ENCODE results near the gene ANXA4.
"Not testable (repeated sequence)": the region's sequence is repeated elsewhere in the genome, so short reads cannot be mapped to it uniquely, and the experiment has no call there.

The ANXA4 gene

DNA sequence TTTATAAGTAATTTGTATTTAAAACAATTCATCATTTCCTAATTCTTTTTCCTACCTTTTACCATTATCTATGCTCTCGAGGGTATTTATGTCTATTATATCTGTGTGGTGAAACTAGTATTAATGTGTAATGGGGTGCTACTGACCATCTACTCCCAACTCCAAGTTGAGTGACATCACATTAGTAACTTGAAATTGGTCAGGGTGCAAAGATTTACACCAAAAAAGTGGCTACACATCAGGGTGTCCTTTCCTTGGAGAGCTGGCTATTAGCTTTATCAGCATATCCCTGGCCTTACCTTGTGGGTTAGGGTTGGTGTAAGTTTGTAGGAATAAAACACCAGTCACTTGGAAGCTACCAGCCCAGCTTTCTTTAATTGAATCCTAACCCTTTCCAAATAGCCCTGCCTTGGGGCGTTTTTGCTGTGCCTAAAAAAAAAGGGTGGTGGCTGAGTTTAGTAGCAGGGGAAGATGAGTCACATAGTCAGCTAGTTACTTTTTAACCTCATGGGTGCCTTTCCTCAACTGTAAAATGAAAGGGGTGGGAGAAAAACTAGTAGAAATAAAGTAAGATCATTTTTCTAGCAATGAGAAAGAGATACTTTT, 14.0 kb downstream of the ANXA4 start:
- DNase-seq = no peak

DNA sequence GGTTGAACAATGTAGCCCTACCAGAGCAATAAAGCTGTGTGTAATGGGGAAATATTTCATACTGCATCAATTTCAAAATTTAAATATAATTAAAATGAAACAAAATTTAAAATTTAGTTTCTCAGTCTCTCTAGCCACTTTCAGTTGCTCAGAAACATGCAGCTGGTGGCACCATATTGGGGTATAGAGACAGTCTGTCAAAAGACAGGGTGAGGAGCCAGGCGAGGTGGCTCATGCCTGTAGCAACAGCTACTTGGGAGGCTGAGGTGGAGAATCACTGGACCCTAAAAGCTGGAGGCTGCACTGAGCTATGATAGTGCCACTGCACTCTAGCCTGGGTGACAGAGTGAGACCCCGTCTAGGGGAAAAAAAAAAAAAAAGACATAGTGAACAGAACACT, 20.1 kb downstream of the ANXA4 start:
- DNase-seq = no peak

DNA sequence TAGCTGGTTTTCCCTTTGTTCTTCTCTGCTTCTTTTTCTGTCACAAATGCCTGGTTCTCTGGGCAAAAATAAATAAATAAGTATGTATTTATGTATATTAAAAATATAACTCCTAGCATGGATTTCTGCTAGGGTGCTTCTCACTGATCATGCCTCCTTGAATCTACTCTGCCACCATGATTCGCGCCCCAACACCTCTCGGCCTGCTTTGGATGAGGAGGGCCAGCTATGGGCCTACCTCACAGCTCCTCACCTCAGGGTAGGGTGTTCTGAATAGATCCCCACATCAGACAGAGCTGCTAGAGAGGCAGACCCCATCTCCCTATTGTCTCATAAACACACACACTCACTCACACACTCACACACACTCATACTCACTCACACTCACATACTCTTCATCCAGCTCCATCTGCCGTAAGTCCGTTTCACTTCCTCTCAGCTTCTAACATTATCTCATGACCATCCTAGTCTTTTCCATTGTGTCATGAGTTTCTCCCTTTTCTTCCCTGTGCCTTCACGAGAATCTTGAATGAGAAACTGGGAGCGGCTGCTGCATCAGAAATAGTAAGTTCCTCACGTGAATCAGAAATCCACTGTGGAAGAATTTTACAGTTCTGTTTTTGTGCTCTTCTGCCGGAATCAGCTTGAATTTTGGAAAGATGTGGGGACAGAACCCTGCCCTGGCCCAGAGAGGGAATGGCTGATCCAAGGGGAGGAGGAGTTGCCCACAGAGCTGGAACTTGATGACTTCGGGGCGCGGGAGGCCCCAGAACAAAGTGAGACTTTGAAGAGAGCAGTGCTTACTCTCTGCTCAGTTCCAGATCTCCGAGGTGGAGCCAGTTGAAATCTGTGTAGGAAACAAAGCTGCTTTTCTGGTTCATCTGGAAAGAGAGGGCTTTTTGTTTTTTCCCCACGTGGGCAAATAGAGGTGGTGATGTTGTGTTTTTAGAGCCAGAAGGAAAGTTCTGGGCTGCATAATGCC, 20.9 kb downstream of the ANXA4 start:
- no peak for DNase-seq

- not testable (repeated sequence) for DNase-seq
These were observed 21.9 kb downstream of the ANXA4 start for GRCh38 chr2:69763831-69764230.

DNA sequence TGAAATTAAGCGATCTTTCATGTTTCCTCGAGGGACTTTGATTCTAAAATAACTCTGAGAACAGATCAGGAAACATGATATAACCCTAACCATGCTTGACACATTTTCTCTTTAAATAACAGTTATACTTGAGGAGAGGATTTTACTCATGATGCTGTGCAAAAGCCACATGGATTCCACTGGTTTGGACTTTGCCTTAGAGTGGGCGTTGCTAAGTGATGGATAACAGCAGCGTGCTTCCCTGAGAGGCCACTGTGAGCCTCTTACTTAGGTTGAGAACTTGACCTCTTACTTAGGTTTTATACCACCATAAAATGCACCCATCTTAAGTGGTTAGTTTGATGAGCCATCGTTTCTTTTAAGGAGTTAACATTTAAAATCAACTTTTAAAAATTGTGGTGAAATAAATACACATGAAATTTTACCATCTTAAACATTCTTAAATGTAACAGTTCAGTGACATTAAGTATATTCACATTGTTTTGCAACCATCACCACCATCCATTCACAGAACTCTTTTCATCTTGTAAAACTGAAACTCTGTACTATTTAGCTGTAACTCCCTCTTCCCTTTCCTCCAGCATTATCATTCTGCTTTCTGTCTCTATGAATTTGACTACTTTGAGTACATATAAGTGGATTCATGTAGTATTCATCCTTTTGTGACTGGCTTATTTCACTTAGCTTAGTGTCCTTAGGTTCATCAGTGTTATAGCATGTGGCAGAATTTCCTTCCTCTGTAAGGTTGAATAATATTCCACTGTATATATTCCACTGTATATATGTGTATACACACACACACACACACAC, 22.6 kb downstream of the ANXA4 start:
- no peak for DNase-seq

DNA sequence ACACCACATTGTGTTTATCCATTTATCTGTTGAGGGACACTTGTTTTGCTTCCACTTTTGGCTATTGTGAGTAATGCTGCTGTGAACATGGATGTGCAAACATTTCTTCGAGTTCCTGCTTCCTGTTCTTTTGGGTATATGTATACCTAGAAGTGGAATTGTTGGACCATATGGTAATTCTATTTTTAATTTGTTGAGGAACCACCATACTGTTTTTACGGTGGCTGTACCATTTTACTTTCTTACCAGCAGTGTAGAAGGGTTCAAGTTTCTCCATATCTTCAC, 23.1 kb downstream of the ANXA4 start:
- DNase-seq = no peak

DNA sequence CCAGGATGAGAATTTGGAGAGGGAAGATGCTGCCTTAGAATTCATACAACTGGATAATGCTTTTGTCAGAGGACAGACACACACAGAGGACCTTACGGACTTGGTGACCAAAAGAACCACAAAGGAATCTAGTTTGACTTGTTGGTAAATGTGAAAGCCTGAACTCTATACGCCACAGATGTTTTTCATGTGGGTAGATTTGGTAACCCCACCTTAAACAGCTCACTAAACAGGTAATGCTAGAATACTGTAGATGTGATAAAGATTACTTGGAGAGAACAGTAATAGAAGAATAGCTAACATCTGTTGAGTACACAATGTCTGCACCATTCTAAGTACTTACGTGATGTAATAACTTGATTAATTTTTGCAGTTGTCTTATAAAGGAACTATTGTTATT, 24.1 kb downstream of the ANXA4 start:
- DNase-seq = no peak

DNA sequence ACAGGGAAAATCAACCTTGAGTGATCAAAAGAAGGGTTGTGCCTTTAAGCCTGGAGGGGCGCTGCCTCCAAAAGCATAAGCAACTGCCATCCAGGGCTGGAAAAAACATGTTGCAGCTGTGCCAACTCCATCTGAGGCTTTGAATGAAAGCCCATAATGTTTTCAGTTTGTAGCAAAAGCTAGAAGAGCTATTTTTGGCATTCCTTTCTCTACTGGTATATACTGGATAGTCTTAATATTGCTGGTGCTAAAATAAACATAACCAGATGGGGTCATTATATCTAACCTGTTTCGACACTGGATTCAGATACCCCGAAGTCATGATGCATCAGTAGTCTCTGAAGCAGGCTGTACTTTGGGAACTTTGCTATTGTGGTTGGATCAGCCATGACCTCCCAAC, 25.1 kb downstream of the ANXA4 start:
- DNase-seq = no peak

GRCh38 chr2:69768235-69768634, 26.3 kb downstream of the ANXA4 start:
- DNase-seq = no peak

DNA sequence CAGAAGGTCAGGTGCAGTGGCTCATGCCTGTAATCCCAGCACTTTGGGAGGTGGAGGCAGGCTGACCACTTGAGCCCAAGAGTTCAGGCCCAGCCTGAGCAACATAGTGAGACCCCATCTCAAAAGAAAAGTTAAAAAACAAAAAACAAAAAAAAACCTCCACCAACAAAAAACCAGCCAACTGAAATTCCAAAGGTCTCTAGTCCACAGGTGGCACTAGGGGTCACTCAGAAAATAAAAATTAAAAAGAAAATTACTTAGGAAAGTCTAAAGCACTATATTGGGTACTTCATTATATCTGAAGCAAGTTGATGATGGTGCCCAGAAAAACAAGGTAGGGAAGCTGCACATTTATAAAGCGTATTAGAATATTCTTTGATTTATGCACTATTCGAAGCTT, 26.9 kb downstream of the ANXA4 start:
- no peak for DNase-seq

DNA sequence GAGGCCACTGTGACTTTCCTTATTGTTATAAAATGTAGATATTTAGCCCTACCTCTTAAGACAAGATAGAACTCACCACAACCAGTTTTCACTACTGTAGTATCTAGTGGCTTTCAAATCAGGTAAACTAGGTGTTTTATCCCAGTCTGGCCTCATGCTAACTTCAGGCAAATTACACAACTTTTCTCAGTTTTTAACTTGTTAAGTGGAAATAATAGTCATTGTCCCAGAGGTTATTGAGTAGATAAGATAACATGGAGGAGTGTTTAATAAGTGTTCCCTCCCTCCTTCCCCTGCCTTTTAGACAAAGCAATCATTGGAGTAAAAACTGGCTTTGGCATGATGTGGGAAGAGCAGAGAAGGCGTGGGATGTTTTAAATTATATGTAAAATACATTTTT, 27.3 kb downstream of the ANXA4 start:
- no peak for DNase-seq

DNA sequence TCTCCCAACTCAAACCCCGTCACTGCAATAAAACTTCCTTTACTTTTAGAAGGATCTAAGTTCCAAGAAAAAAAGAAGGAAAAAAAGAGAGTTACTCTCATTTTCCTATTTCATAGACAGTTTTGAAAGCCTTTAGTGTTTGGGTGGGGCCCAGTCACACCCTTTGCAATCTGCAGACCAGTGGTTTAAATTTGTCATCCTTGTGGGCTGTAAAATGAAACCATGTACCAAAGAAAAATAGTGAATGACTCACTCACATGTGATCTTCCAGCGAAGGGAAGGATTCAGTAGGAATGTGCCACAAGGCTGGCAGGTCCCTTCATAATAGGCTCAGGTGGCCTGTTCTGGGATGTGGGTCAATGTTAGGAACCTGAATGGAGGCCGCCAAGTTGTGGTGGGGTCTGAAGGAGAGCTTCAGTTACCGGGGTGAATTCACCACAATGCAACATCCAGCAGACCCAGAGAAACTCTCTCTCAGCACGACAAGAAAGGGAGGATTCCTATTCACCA, 28.3 kb downstream of the ANXA4 start:
- DNase-seq = peak; percentile 6 to 25

DNA sequence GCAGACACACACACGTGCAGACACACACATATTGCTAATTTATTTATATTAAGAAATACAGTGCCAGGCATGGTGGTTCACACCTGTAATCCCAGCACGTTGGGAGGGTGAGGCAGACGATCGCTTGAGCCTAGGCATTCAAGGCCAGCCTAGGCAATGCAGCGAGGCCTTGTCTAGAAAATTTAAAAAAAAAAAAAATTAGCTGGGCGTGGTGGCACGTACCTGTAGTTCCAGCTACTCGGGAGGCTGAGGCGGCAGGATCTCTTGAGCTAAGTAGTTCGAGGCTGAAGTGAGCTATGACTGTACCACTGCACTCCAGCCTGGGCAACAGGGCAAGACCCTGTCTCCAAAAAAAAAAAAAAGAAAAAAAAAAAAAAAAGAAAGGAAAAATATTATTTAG, 28.8 kb downstream of the ANXA4 start:
- DNase-seq = no peak

- no peak for DNase-seq
These were observed 29.5 kb downstream of the ANXA4 start for GRCh38 chr2:69771461-69771860.

GRCh38 chr2:69773206-69773605, 31.3 kb downstream of the ANXA4 start:
- DNase-seq = no peak

- DNase-seq = not testable (repeated sequence)
These were observed 32.5 kb downstream of the ANXA4 start for GRCh38 chr2:69774258-69774983.

- peak in 1 of 2 experiments; percentile 30 for DNase-seq
These were observed 33.3 kb downstream of the ANXA4 start for GRCh38 chr2:69774984-69775982.

DNA sequence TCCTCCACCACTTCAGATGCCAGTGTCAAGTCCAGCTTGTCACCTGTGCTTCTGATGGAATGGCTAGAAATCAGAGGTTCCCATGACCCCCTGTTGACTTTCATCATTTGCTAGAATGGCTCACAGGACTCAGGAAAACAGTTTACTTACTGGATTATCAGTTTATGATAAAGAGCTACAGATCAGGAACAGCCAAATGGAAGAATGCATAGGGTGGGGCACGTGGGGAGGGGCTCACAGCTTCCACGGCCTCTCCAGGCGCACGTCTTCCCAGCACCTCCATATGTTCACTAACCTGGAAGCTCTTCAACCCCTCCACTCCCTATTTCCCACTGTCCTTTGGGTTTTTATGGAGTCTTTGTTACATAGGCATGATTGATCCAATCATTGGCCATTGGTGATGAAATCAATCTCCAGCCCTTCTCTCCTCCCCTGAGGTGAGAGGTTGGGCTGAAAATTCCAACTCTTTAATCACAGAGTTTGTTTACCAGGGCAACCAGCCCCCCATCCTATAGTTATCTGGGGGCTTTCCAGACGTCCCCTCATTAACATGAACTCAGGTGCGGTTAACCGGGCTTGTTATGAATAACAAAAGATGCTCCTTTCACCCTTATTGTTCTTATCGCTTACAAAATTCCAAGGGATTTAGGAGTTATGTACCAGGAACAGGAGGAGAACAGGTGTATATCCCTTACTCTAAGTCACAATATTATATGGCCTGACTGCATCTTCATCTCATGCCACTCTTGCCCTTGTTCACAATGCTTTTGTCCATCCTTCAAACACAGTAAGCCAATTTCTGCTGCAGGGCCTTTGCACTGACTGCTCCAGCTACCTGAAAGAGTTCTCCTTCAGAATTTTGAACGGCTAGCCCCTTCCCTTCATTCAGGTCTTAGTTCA, 35.2 kb downstream of the ANXA4 start:
- DNase-seq = no peak

DNA sequence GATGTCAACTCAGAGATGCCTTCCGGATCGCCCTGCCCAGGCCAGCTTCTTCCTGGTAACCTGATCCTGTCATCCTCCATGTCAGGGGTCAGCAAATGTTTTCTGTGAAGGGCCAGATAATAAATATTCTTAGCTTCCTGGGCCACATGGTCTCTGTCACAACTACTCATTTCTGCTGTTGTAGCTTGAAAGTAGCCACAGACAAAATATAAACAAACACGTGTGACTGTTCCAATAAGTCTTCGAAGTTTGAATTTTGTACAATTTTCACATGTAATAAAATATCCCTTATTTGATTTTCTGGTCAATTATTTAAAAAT, 35.8 kb downstream of the ANXA4 start:
- DNase-seq = no peak

DNA sequence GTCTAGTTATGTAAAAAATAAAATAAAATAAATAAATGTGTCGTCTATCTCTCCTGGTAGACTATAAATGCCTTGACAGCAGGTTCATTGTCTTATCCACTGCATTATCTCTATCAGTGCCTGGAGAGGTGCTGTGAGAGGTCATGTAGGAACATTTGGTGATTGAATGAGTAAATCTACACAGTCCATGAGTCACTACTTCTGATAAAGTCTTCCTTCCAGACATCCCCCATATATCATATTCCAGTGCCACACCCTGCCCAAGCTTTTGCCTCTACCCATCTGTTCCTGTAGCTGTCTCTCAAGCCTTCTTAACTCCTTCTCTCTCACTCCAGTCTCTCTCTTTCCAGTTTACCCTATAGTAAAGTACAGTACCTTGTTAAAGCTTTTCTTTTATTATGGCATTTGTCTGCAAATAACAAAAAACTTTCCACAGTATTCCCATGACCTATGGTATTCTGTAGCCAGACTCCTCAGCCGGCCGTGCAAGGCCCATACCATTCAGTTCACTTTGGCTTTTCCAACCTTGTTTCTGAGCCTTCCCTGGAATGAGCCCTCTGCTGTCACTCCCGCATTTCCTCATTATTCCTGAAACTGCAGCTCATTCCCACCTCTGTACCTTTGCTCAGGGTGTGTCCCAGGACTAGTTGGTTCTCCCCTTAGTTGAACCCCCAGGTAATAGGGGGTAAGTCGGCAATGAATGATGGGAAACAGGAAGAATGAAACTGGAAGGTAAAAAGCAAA, 37.5 kb downstream of the ANXA4 start:
- no peak for DNase-seq

Data from activated CD4-positive, alpha-beta T cell treated with anti-CD3 and anti-CD28 coated beads, Interleukin-2, amount 50 U/mL, for 48 hours (primary cell).